Activated B cell treated with CpG ODN at 0.5 μM for 24 hours (primary cell): ENCODE data around the gene DPPA4. TPM values are rescaled to one million over a fixed set of nuclear protein-coding genes. Genes with fewer than 3 reads are reported as not detected.

ENCODE experiments used
- ATAC-seq: fragments of 200-7000 bp; cut with Tn5 transposase; one replicate; pipeline ENCODE4 v1.10.0; 2021; ENCODE audit warnings: low read depth, mild to moderate bottlenecking, moderate library complexity
- CTCF ChIA-PET: fragments of 350-600 bp; sonication (Branson Sonifier 250); formaldehyde crosslinking; loops from one replicate; lab custom pipeline; 2021; ENCODE audit warnings: antibody characterized with exemption; lab: Charles Lee
- POLR2A ChIA-PET: fragments of 350-600 bp; sonication (Branson Sonifier 250); formaldehyde crosslinking; loops from one replicate; lab custom pipeline; 2021; ENCODE audit warnings: antibody characterized with exemption; lab: Charles Lee
- DNase-seq: peaks from one replicate; pipeline ENCODE4 v3.0.0; 2022
- H3K27ac Mint-ChIP-seq: one replicate; pipeline ENCODE4 v1.8.0; 2020; ENCODE audit warnings: mixed read lengths
- H3K27me3 Mint-ChIP-seq: one replicate; pipeline ENCODE4 v1.8.0; 2021; ENCODE audit warnings: mixed read lengths
- H3K36me3 Mint-ChIP-seq: one replicate; pipeline ENCODE4 v1.8.0; 2021; ENCODE audit warnings: low read depth, mixed read lengths
- H3K4me1 Mint-ChIP-seq: one replicate; pipeline ENCODE4 v1.8.0; 2021; ENCODE audit warnings: mixed read lengths
- H3K4me3 Mint-ChIP-seq: one replicate; pipeline ENCODE4 v1.8.0; 2020; ENCODE audit warnings: mild to moderate bottlenecking, mixed read lengths
- H3K9me3 Mint-ChIP-seq: one replicate; pipeline ENCODE4 v1.8.0; 2020; ENCODE audit warnings: mixed read lengths
- intact Hi-C: fragments of 100-400 bp; cut with micrococcal nuclease; formaldehyde crosslinking; loops from one replicate; pipeline ENCODE4 v1.15.1; 2024
- total RNA-seq: library from RNA; stranded (reverse); gene quantifications from 2 replicates; pipeline ENCODE4 v1.2.3, GENCODE V29; 2022
- TF ChIP-seq, protein P1 (sequence below): fragments of 200-600 bp; IDR thresholded peaks from one replicate; pipeline ENCODE4 v1.8.0; 2022; ENCODE audit warnings: antibody characterized with exemption, mild to moderate bottlenecking

The DPPA4 gene
- total RNA-seq, 1 donor from 2014 or later, result 5.0 TPM

DNA sequence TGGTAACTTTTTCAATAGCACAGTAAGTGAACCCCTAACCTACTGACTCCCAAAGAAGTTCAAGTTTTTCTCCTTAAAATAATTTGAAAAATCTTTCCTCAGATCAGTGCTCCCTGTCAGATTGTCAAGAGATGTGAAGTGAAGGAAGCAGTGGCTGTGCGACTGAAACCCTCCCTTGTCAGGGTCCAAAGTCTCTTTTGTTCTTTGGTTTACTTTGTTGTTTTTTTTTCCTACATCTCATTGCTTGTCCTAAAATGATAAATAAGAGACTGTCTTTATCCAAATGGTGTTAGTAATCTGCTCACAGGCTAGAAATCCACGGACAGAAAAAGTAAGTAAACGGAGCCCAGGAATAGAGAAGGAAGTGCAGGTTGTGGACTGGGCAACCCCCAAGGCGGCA is 976 bp upstream of the DPPA4 start:
- peaks cover 8% of the 10 kb centered on the region for H3K4me1 Mint-ChIP-seq
- intact Hi-C loops, result no loop called here
- peaks cover 5% of the 10 kb centered on the region for H3K9me3 Mint-ChIP-seq
- ChIA-PET POLR2A (no interaction called here), CTCF (no interaction called here)
- H3K36me3 Mint-ChIP-seq, result no peaks in the 10 kb centered on the region
- no peak overlapping the region for H3K27ac Mint-ChIP-seq
- TF ChIP-seq, protein P1, sequence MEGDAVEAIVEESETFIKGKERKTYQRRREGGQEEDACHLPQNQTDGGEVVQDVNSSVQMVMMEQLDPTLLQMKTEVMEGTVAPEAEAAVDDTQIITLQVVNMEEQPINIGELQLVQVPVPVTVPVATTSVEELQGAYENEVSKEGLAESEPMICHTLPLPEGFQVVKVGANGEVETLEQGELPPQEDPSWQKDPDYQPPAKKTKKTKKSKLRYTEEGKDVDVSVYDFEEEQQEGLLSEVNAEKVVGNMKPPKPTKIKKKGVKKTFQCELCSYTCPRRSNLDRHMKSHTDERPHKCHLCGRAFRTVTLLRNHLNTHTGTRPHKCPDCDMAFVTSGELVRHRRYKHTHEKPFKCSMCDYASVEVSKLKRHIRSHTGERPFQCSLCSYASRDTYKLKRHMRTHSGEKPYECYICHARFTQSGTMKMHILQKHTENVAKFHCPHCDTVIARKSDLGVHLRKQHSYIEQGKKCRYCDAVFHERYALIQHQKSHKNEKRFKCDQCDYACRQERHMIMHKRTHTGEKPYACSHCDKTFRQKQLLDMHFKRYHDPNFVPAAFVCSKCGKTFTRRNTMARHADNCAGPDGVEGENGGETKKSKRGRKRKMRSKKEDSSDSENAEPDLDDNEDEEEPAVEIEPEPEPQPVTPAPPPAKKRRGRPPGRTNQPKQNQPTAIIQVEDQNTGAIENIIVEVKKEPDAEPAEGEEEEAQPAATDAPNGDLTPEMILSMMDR, result no peak
- no peak overlapping the region for H3K4me3 Mint-ChIP-seq
- H3K27me3 Mint-ChIP-seq, result peaks cover 11% of the 10 kb centered on the region
- DNase-seq (no peak), ATAC-seq (no peak)

DNA sequence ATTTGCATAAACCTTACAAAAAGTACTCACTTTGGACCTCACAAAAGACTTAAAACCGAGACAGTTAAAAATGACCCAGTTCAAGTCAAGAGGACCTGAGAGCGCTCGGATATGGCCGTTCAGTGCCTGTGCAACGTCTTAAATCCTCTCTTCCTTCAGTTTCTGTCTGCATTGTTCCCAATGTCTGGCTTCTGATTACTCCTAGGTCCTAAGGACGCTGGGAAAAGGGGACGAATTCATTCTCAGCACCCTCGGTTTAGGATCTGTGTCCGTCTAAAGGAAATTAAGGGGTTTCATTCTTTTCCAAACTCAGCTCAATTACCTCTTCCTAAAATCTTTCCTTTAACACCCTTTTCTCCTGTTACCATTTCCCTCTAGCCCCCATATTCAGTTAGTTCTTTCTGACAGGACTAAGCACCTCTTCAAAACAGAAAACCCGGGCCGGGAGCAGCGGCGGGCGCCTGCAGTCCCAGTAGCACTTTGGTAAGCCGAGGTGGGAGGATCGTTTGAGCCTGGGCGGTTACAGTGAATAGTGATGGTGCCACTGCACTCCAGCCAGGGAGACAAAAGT is 970 bp downstream of the DPPA4 start:
- ATAC-seq (peak; percentile 49), DNase-seq (no peak)
- intact Hi-C loops, result no loop called here
- Mint-ChIP-seq H3K4me1 (peaks cover 8% of the 10 kb centered on the region), H3K27me3 (peaks cover 11% of the 10 kb centered on the region), H3K4me3 (peak overlapping the region; percentile 82), H3K36me3 (no peaks in the 10 kb centered on the region), H3K27ac (no peak overlapping the region), H3K9me3 (peaks cover 2% of the 10 kb centered on the region)
- TF ChIP-seq, protein P1, result no peak
- ChIA-PET CTCF (no interaction called here), POLR2A (no interaction called here)

DNA sequence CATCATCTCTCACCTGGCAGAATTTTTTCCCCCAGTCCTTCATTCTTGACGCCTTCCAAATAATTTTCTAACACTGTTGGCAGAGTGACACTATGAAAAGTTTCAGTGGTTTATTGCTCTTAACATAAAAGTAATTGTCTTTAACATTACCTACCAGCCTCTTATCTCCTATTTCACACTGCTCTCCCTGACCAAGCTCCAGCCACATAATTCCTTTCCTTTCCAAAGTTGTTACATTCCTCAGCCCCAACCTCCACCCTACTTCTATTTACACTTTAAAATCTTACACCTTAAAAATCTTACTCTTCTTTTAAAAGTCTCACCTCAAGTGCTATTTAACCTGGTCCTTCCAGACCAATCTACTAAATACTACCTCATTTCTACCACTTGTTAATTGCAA is 2.8 kb downstream of the DPPA4 start:
- DNase-seq (no peak), ATAC-seq (no peak)
- H3K9me3 Mint-ChIP-seq, result peaks cover 2% of the 10 kb centered on the region
- H3K4me3 Mint-ChIP-seq, result no peak overlapping the region
- POLR2A ChIA-PET, result no interaction called here
- CTCF ChIA-PET, result no interaction called here
- intact Hi-C loops, result no loop called here
- H3K27ac Mint-ChIP-seq, result no peak overlapping the region
- no peaks in the 10 kb centered on the region for H3K36me3 Mint-ChIP-seq
- peaks cover 8% of the 10 kb centered on the region for H3K4me1 Mint-ChIP-seq
- peaks cover 11% of the 10 kb centered on the region for H3K27me3 Mint-ChIP-seq
- TF ChIP-seq, protein P1, result no peak

DNA sequence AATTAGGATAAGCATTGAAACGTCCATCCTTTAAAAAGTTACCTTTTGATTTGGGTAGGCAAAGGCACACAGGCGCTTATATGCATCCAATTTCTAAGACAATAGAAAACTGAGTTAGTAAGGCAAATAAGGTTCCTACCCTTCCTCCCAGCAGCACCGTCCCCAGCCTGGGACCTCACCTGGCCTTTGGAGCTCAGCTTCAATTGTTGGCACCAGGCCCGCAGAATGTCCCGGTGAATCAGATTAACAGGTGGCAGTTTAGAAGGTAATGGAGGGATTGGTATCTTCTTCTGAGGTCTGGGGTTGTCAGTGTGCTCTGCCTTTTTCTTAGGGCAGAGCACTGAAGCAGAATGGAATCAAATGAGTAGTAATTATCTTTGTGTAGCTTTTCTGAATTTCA is 5.7 kb downstream of the DPPA4 start:
- no peak overlapping the region for H3K27ac Mint-ChIP-seq
- peaks cover 5% of the 10 kb centered on the region for H3K4me1 Mint-ChIP-seq
- no peaks in the 10 kb centered on the region for H3K36me3 Mint-ChIP-seq
- intact Hi-C loops, result no loop called here
- TF ChIP-seq, protein P1, result no peak
- H3K4me3 Mint-ChIP-seq, result no peak overlapping the region
- POLR2A ChIA-PET, result no interaction called here
- peaks cover 3% of the 10 kb centered on the region for H3K27me3 Mint-ChIP-seq
- ATAC-seq (no peak), DNase-seq (no peak)
- CTCF ChIA-PET, result no interaction called here
- no peaks in the 10 kb centered on the region for H3K9me3 Mint-ChIP-seq

DNA sequence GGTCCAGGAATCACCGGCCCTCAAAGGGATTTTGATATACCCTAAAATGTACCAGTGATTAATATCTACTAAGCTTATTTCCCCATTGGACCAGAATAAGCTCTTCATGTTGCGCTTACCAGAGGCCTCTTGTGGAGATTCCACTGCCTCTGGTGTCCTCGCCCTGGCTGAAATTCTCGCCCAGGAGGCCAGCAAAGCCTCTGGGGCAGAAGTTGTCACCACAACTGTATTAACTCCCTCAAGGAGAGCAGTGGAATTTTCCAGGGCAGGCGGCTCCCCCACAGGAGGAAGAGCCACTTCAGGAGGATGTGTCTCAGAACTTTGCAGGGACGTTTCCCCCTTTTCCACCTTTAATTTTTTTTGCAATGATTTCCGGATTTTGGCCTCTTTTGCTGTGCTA is 6.9 kb downstream of the DPPA4 start:
- intact Hi-C loops, result no loop called here
- H3K4me3 Mint-ChIP-seq, result no peak overlapping the region
- H3K27me3 Mint-ChIP-seq, result no peaks in the 10 kb centered on the region
- ATAC-seq (no peak), DNase-seq (no peak)
- H3K9me3 Mint-ChIP-seq, result no peaks in the 10 kb centered on the region
- POLR2A ChIA-PET, result no interaction called here
- no peaks in the 10 kb centered on the region for H3K4me1 Mint-ChIP-seq
- no peaks in the 10 kb centered on the region for H3K36me3 Mint-ChIP-seq
- no peak overlapping the region for H3K27ac Mint-ChIP-seq
- CTCF ChIA-PET, result no interaction called here
- TF ChIP-seq, protein P1, result no peak
